B cell (primary cell): ENCODE results near the gene HPCAL4. TPM values are rescaled to one million over a fixed set of nuclear protein-coding genes. Genes with fewer than 3 reads are reported as not detected.

Experiments
- ATAC-seq: fragments of 200-7000 bp; cut with Tn5 transposase; one replicate; pipeline ENCODE4 v1.10.0; 2021; ENCODE audit warnings: low read depth, mild to moderate bottlenecking, moderate number of reproducible peaks, moderate library complexity
- CTCF ChIA-PET: fragments of 350-600 bp; sonication (Branson Sonifier 250); formaldehyde crosslinking; loops from one replicate; lab custom pipeline; 2021; ENCODE audit warnings: antibody characterized with exemption, inconsistent platforms; lab: Charles Lee
- POLR2A ChIA-PET: fragments of 350-600 bp; sonication (Branson Sonifier 250); formaldehyde crosslinking; loops from one replicate; lab custom pipeline; 2021; ENCODE audit warnings: antibody characterized with exemption; lab: Charles Lee
- DNase-seq: peaks from one replicate; pipeline ENCODE4 v3.0.0; 2013
- H2AFZ ChIP-seq: 2 replicates; pipeline ENCODE4 v1.6.1; 2012; ENCODE audit warnings: mild to moderate bottlenecking, low read depth, low read length; ENCODE audit not compliant: insufficient read depth, poor library complexity, severe bottlenecking
- H3K27ac ChIP-seq, 2 donors: 1 replicate in 1 of 2; 2 replicates in 1 of 2; pipeline ENCODE4 v1.5.1; 2012 to 2013; ENCODE audit warnings: low read length in 2 of 2, mild to moderate bottlenecking in 2 of 2, moderate library complexity in 1 of 2
- H3K27me3 ChIP-seq, 4 experiments: fragments of 200-600 bp in 1 of 4; sonication (generic) in 1 of 4; replicated peaks in 1 of 4; 1 replicate in 2 of 4; 2 replicates in 2 of 4; pipeline versions ENCODE4 v1.6.1 to v1.7.0; 2013 to 2016; ENCODE audit warnings: low read length in 3 of 4, mild to moderate bottlenecking in 2 of 4, mixed read lengths in 1 of 4, moderate library complexity in 1 of 4; ENCODE audit not compliant: insufficient read depth in 4 of 4, control insufficient read depth in 3 of 4; ENCODE audit errors: control extremely low read depth in 1 of 4
- H3K36me3 ChIP-seq, 2 experiments: replicated peaks in 1 of 2; 1 replicate in 1 of 2; 2 replicates in 1 of 2; pipeline versions ENCODE4 v1.6.1 to v1.7.1; 2013; ENCODE audit warnings: low read length in 1 of 2; ENCODE audit not compliant: insufficient read depth in 2 of 2, control insufficient read depth in 1 of 2; ENCODE audit errors: control extremely low read depth in 1 of 2, extremely low read depth in 1 of 2
- H3K4me1 ChIP-seq, 2 donors: fragments of 200-600 bp in 1 of 2; sonication (generic) in 1 of 2; 1 replicate in 1 of 2; 2 replicates in 1 of 2; pipeline versions ENCODE4 v1.5.1 to v1.6.1; 2013 to 2017; ENCODE audit warnings: low read length in 2 of 2; ENCODE audit not compliant: control insufficient read depth in 2 of 2, insufficient read depth in 2 of 2
- H3K4me2 ChIP-seq: replicated peaks from 2 replicates; pipeline ENCODE3; 2012; ENCODE audit warnings: mild to moderate bottlenecking, low read depth, low read length; ENCODE audit not compliant: poor library complexity, severe bottlenecking
- H3K4me3 ChIP-seq, 5 experiments: fragments of 200-600 bp in 1 of 5; sonication (generic) in 1 of 5; 1 replicate in 3 of 5; 2 replicates in 2 of 5; pipeline versions ENCODE4 v1.5.1 to v1.7.0; 2011 to 2016; ENCODE audit warnings: low read length in 4 of 5, mild to moderate bottlenecking in 4 of 5, low read depth in 2 of 5, control low read depth in 1 of 5, moderate library complexity in 1 of 5; ENCODE audit not compliant: insufficient read depth in 1 of 5; ENCODE audit errors: control extremely low read depth in 1 of 5, extremely low read depth in 1 of 5
- H3K79me2 ChIP-seq: fragments of 200-600 bp; sonication (generic); one replicate; pipeline ENCODE4 v1.6.0; 2016; ENCODE audit warnings: low read length; ENCODE audit not compliant: control insufficient read depth, insufficient read depth
- H3K9ac ChIP-seq: fragments of 200-600 bp; sonication (generic); 2 replicates; pipeline ENCODE4 v1.6.1; 2017; ENCODE audit warnings: mild to moderate bottlenecking, low read length, moderate library complexity
- H3K9me3 ChIP-seq, 3 donors: one replicate each; pipeline versions ENCODE4 v1.6.1 to v1.7.1; 2013; ENCODE audit warnings: low read length in 2 of 3; ENCODE audit not compliant: control insufficient read depth in 2 of 3, insufficient read depth in 1 of 3; ENCODE audit errors: control extremely low read depth in 1 of 3
- H4K20me1 ChIP-seq: 2 replicates; pipeline ENCODE4 v1.6.0; 2012; ENCODE audit warnings: mild to moderate bottlenecking, low read length; ENCODE audit not compliant: insufficient read depth, control insufficient read depth, poor library complexity, severe bottlenecking
- H3K27ac Mint-ChIP-seq: one replicate; pipeline ENCODE4 v1.8.0; 2021; ENCODE audit warnings: mixed read lengths
- H3K27me3 Mint-ChIP-seq: one replicate; pipeline ENCODE4 v1.8.0; 2021; ENCODE audit warnings: mixed read lengths
- H3K4me1 Mint-ChIP-seq: one replicate; pipeline ENCODE4 v1.8.0; 2021; ENCODE audit warnings: mixed read lengths
- H3K4me3 Mint-ChIP-seq: one replicate; pipeline ENCODE4 v1.8.0; 2021; ENCODE audit warnings: mixed read lengths
- H3K9me3 Mint-ChIP-seq: one replicate; pipeline ENCODE4 v1.8.0; 2022; ENCODE audit warnings: mixed read lengths; ENCODE audit not compliant: insufficient read depth
- CTCF ChIP-seq: fragments of 200-600 bp; IDR thresholded peaks from one replicate; pipeline ENCODE4 v1.8.0; 2022; ENCODE audit warnings: antibody characterized with exemption, mild to moderate bottlenecking
- EZH2 ChIP-seq: IDR thresholded peaks from 2 replicates; pipeline ENCODE4 v1.6.1; 2012; ENCODE audit warnings: borderline replicate concordance, low read depth, mild to moderate bottlenecking, moderate library complexity, low read length; ENCODE audit not compliant: insufficient read depth, poor library complexity, severe bottlenecking
- WGBS: methylation state at CpG from one replicate; pipeline ENCODE4 v1.1.5; 2013; ENCODE audit warnings: missing lambda C conversion rate; ENCODE audit not compliant: insufficient coverage; 5-methylcytosine and 5-hydroxymethylcytosine counted together
- intact Hi-C: fragments of 100-400 bp; cut with micrococcal nuclease; formaldehyde crosslinking; loops from one replicate; pipeline ENCODE4 v1.10.0; 2022
- polyA plus RNA-seq: library from polyadenylated mRNA; depleted of rRNA; stranded (reverse); fragments of >200 nt; gene quantifications from 2 replicates; pipeline ENCODE4 v1.2.3, GENCODE V29; 2012
- total RNA-seq, 2 donors: library from RNA; stranded (reverse); fragments of 120-200 nt in 1 of 2; gene quantifications; 1 replicate in 1 of 2; 2 replicates in 1 of 2; pipeline versions ENCODE4 v1.2.3 to v1.2.4, GENCODE V29; 2013 to 2022

HPCAL4 gene
- total and polyA plus RNA-seq, 2 donors (not counting 1 experiment from before 2014, with no cell fraction given), result not detected

GRCh38 chr1:39666772-39667171, 24.5 kb downstream of the HPCAL4 start:
- H3K79me2 ChIP-seq, result no peaks in the 10 kb centered on the region
- H3K4me3 Mint-ChIP-seq, result no peak overlapping the region
- ChIA-PET CTCF (interaction anchor here (11.3 kb wide), 1 partner anchor 10 kb away, joined by 113 read pairs; no protein-coding TSS in a partner anchor), POLR2A (no interaction called here)
- ATAC-seq, result no peak
- H3K36me3 ChIP-seq, result no peaks in the 10 kb centered on the region
- H3K4me3 ChIP-seq, result no peak overlapping the region
- H3K9ac ChIP-seq, result no peak overlapping the region
- H3K27me3 Mint-ChIP-seq, result peaks cover 21% of the 10 kb centered on the region
- H3K4me2 ChIP-seq, result no peak overlapping the region
- intact Hi-C loops, result no loop called here
- TF ChIP-seq EZH2 (no peak), CTCF (no peak)
- no peak overlapping the region for H3K27ac Mint-ChIP-seq
- peaks cover 8 to 9% of the 10 kb centered on the region in 2 donors for H3K4me1 ChIP-seq
- H3K4me1 Mint-ChIP-seq, result peaks cover 5% of the 10 kb centered on the region
- no peaks in the 10 kb centered on the region for H4K20me1 ChIP-seq
- H3K27ac ChIP-seq, result no peak overlapping the region
- no peaks in the 10 kb centered on the region for H3K9me3 Mint-ChIP-seq
- H2AFZ ChIP-seq, result no peak overlapping the region
- peaks cover 0 to 29% (median 14%) of the 10 kb centered on the region in 4 experiments for H3K27me3 ChIP-seq
- DNase-seq, result no peak
- no peaks in the 10 kb centered on the region for H3K9me3 ChIP-seq
- 66% methylated on average over 2 of the region's 3 CpGs for WGBS

- no peak for DNase-seq
- WGBS, result 95% methylated on average over 3 of the region's 8 CpGs
Observed at GRCh38 chr1:39663559-39663958, 27.7 kb downstream of the HPCAL4 start.

More at GRCh38 chr1:39663559-39663958, 27.7 kb downstream of the HPCAL4 start:
- Histone ChIP-seq H3K79me2 (no peaks in the 10 kb centered on the region), H3K27me3 (peaks cover 0 to 9% (median 1%) of the 10 kb centered on the region in 4 experiments), H3K27ac (no peak overlapping the region), H2AFZ (no peak overlapping the region), H3K9ac (no peak overlapping the region), H3K9me3 (no peaks in the 10 kb centered on the region), H3K36me3 (no peaks in the 10 kb centered on the region), H3K4me1 (no peaks in the 10 kb centered on the region), H4K20me1 (no peaks in the 10 kb centered on the region), H3K4me3 (no peak overlapping the region), H3K4me2 (no peak overlapping the region)
- H3K27me3 Mint-ChIP-seq, result peaks cover 4% of the 10 kb centered on the region
- intact Hi-C loops, result no loop called here
- ChIA-PET CTCF (interaction anchor here (2.6 kb wide), 1 partner anchor 11 kb away, joined by 14 read pairs; no protein-coding TSS in a partner anchor), POLR2A (no interaction called here)
- TF ChIP-seq EZH2, result no peak
- peaks cover 2% of the 10 kb centered on the region for H3K4me1 Mint-ChIP-seq
- H3K27ac Mint-ChIP-seq, result no peak overlapping the region
- no peaks in the 10 kb centered on the region for H3K9me3 Mint-ChIP-seq
- H3K4me3 Mint-ChIP-seq, result no peak overlapping the region
- ATAC-seq, result no peak
